22Rv1 (cell line): ENCODE results near the gene KCNAB1.

Experiments
- ZFX ChIP-seq: fragments of 450-650 bp; IDR thresholded peaks from 2 replicates; pipeline ENCODE4 v1.6.1; 2017; ENCODE audit warnings: antibody characterized with exemption, borderline replicate concordance
- TF ChIP-seq, protein P1 (sequence below): fragments of 450-650 bp; IDR thresholded peaks from 2 replicates; pipeline ENCODE4 v1.5.1; 2017; ENCODE audit warnings: mild to moderate bottlenecking

DNA sequence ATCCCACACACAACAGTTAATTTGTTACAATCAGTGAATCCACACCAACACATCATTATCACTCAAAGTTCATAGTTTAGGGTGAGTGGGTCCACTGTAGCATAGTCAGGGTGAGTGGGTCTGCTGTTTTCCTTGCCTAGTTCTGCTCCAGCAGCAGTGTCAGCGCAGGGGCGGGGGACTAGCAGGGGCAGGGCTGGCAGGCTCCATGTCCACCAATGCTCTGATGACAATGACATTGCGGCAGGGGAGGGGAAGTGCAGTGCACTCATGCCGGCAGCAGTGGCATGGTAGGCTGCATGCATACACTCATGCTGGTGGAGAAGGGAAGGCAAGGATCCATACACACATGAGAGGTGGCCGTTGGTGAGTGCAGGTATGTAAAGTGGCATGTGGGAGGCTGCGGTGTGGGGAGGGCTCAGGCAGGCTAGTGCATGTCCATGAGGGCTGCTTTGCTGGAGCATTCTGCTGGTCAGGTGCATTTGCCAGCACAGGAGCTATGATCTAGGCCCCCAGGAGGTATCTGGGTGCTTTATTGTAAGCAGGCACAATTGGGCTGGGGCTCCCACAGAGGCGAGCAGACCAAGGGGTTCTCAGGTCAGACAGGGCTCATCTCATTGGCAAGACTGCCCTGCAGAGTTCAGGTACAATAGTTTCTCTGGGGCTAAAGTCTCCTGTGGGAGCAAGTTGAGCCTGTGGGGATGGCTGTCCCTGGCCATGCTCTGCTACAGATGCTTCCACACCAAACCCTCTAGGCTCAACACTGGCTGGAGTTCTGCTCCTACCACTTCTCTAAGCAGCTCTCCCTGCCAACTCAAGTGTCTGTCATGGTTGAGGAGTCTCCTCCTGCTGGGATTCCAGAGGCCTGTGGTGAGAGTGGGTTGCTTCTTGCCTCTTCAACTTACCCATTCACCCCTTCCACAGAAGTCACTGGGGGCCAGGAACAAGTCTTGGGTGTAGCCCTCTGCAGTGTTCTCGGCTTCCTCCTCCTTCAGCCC lies 81.3 kb downstream of the KCNAB1 start:
- TF ChIP-seq, protein P1, sequence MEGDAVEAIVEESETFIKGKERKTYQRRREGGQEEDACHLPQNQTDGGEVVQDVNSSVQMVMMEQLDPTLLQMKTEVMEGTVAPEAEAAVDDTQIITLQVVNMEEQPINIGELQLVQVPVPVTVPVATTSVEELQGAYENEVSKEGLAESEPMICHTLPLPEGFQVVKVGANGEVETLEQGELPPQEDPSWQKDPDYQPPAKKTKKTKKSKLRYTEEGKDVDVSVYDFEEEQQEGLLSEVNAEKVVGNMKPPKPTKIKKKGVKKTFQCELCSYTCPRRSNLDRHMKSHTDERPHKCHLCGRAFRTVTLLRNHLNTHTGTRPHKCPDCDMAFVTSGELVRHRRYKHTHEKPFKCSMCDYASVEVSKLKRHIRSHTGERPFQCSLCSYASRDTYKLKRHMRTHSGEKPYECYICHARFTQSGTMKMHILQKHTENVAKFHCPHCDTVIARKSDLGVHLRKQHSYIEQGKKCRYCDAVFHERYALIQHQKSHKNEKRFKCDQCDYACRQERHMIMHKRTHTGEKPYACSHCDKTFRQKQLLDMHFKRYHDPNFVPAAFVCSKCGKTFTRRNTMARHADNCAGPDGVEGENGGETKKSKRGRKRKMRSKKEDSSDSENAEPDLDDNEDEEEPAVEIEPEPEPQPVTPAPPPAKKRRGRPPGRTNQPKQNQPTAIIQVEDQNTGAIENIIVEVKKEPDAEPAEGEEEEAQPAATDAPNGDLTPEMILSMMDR, result no peak
- TF ChIP-seq ZFX, result no peak
